ENCODE data around the gene SPPL2A.

Gene SPPL2A

DNA sequence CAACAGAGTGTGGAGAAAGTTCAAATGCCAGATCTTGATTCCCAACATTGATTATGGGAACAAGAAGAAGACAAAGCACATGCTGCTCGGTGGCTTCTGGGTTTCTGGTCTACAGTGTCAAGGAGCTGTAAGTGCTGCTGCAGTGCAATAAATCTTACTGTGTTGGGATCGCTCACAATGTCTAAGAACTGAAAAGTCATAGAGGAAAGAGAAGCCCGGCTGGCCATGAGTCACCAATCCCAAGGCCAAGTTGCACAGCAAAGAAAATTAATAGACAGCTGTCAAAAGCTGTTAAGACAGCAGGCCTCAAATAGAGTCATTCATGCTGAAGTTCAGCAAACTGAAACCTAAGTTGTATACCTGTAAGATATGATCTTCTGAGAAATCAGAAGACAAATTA is 33.2 kb upstream of the SPPL2A start:
- Histone ChIP-seq H3K4me1 (ENCODE audit: insufficient read depth, low read length, severe bottlenecking) (no peaks in the 10 kb centered on the region), H3K4me2 (ENCODE audit: low read length) (no peak overlapping the region), H3K36me3 (ENCODE audit: insufficient read depth, low read length) (no peaks in the 10 kb centered on the region), H2AFZ (ENCODE audit: low read length) (no peak overlapping the region), H3K27ac (ENCODE audit: low read depth, low read length, poor library complexity, severe bottlenecking) (no peak overlapping the region), H3K4me3 (ENCODE audit: low read depth, low read length, poor library complexity, severe bottlenecking) (no peak overlapping the region), H3F3A (ENCODE audit: insufficient read depth, low read length) (no peaks in the 10 kb centered on the region), H3K79me2 (ENCODE audit: insufficient read depth, low read length) (no peaks in the 10 kb centered on the region), H3K9ac (ENCODE audit: low read length) (no peak overlapping the region), H4K20me1 (ENCODE audit: insufficient read depth, low read length) (no peaks in the 10 kb centered on the region), H3K9me3 (ENCODE audit: low read length) (no peaks in the 10 kb centered on the region), H3K9me2 (ENCODE audit: low read depth, low read length) (no peaks in the 10 kb centered on the region), H3K27me3 (ENCODE audit: insufficient read depth, low read length) (no peaks in the 10 kb centered on the region)
- no peak for TF ChIP-seq EZH2 (IDR thresholded peaks at IDR 0.05; ENCODE audit: borderline replicate concordance, low read length)
- TF ChIP-seq, protein P1, sequence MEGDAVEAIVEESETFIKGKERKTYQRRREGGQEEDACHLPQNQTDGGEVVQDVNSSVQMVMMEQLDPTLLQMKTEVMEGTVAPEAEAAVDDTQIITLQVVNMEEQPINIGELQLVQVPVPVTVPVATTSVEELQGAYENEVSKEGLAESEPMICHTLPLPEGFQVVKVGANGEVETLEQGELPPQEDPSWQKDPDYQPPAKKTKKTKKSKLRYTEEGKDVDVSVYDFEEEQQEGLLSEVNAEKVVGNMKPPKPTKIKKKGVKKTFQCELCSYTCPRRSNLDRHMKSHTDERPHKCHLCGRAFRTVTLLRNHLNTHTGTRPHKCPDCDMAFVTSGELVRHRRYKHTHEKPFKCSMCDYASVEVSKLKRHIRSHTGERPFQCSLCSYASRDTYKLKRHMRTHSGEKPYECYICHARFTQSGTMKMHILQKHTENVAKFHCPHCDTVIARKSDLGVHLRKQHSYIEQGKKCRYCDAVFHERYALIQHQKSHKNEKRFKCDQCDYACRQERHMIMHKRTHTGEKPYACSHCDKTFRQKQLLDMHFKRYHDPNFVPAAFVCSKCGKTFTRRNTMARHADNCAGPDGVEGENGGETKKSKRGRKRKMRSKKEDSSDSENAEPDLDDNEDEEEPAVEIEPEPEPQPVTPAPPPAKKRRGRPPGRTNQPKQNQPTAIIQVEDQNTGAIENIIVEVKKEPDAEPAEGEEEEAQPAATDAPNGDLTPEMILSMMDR (IDR thresholded peaks at IDR 0.05; ENCODE audit: low read length): no peak

DNA sequence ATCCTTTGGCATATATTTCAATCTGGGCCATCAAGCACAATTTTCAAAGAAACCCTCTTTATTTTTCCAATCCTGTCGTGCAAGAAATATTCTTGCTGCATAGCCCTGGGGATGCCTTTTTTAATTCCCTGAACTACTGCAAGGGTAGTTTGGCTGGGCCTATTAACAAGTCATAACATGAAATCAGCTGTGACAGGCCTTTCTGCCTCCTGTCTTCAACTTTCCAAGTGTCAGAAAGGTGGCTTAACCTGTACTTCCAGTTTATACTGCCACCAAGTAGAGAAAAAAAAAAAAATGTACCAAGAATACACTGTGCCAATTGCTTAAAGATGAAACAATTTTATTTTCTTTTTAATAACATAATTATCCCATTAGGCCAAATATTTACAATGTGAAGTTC is 32.4 kb upstream of the SPPL2A start:
- no peak overlapping the region for H3K9ac ChIP-seq (ENCODE audit: low read length)
- no peak overlapping the region for H2AFZ ChIP-seq (ENCODE audit: low read length)
- H3K27ac ChIP-seq (ENCODE audit: low read depth, low read length, poor library complexity, severe bottlenecking): no peak overlapping the region
- TF ChIP-seq EZH2 (IDR thresholded peaks at IDR 0.05; ENCODE audit: borderline replicate concordance, low read length): no peak
- TF ChIP-seq, protein P1 (IDR thresholded peaks at IDR 0.05; ENCODE audit: low read length): no peak
- no peaks in the 10 kb centered on the region for H3K9me3 ChIP-seq (ENCODE audit: low read length)
- H3K4me3 ChIP-seq (ENCODE audit: low read depth, low read length, poor library complexity, severe bottlenecking): no peak overlapping the region
- H3K27me3 ChIP-seq (ENCODE audit: insufficient read depth, low read length): no peaks in the 10 kb centered on the region
- H3K4me1 ChIP-seq (ENCODE audit: insufficient read depth, low read length, severe bottlenecking): no peaks in the 10 kb centered on the region
- H3K79me2 ChIP-seq (ENCODE audit: insufficient read depth, low read length): no peaks in the 10 kb centered on the region
- no peaks in the 10 kb centered on the region for H4K20me1 ChIP-seq (ENCODE audit: insufficient read depth, low read length)
- no peaks in the 10 kb centered on the region for H3K9me2 ChIP-seq (ENCODE audit: low read depth, low read length)
- H3K4me2 ChIP-seq (ENCODE audit: low read length): no peak overlapping the region
- no peaks in the 10 kb centered on the region for H3F3A ChIP-seq (ENCODE audit: insufficient read depth, low read length)
- no peaks in the 10 kb centered on the region for H3K36me3 ChIP-seq (ENCODE audit: insufficient read depth, low read length)

DNA sequence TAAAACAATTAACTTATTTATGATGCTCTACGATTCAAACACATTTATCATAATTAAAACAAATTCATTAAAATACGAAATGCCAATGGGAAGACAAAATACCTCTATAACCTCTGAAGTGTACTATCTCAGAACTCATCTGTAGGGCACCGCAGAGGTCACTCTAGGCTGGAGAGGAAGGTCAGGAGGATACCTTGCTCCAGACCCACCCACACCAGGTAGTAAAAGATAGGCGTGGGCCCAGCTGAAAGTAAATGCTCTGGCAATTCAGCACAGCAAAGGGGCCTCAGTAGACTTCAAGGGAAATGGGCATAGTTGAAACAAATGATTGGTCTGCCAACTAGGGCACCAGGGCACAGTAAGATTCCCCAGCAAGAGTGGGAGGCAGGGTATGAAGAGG is 26.0 kb upstream of the SPPL2A start:
- Histone ChIP-seq H3K9ac (ENCODE audit: low read length) (no peak overlapping the region), H3K36me3 (ENCODE audit: insufficient read depth, low read length) (no peaks in the 10 kb centered on the region), H3K79me2 (ENCODE audit: insufficient read depth, low read length) (no peaks in the 10 kb centered on the region), H3K4me2 (ENCODE audit: low read length) (no peak overlapping the region), H3K4me3 (ENCODE audit: low read depth, low read length, poor library complexity, severe bottlenecking) (no peak overlapping the region), H3K27me3 (ENCODE audit: insufficient read depth, low read length) (no peaks in the 10 kb centered on the region), H2AFZ (ENCODE audit: low read length) (no peak overlapping the region), H3K9me3 (ENCODE audit: low read length) (no peaks in the 10 kb centered on the region), H3K27ac (ENCODE audit: low read depth, low read length, poor library complexity, severe bottlenecking) (no peak overlapping the region), H3K9me2 (ENCODE audit: low read depth, low read length) (no peaks in the 10 kb centered on the region), H4K20me1 (ENCODE audit: insufficient read depth, low read length) (no peaks in the 10 kb centered on the region), H3K4me1 (ENCODE audit: insufficient read depth, low read length, severe bottlenecking) (no peaks in the 10 kb centered on the region), H3F3A (ENCODE audit: insufficient read depth, low read length) (no peaks in the 10 kb centered on the region)
- no peak for TF ChIP-seq EZH2 (IDR thresholded peaks at IDR 0.05; ENCODE audit: borderline replicate concordance, low read length)
- TF ChIP-seq, protein P1 (IDR thresholded peaks at IDR 0.05; ENCODE audit: low read length): no peak

All from OCI-LY1 (cell line).